DMS 273 (cell line): ENCODE data around the gene IKZF4.
A peak's percentile ranks its signal among the peaks of the same experiment; 100 is the strongest.
"Not testable (repeated sequence)": the region's sequence is repeated elsewhere in the genome, so short reads cannot be mapped to it uniquely, and the experiment has no call there.

Source experiments
- DNase-seq: peaks from one replicate; lab custom pipeline; 2025; ENCODE audit not compliant: unreplicated experiment; lab: John Stamatoyannopoulos, UW

IKZF4 gene

DNA sequence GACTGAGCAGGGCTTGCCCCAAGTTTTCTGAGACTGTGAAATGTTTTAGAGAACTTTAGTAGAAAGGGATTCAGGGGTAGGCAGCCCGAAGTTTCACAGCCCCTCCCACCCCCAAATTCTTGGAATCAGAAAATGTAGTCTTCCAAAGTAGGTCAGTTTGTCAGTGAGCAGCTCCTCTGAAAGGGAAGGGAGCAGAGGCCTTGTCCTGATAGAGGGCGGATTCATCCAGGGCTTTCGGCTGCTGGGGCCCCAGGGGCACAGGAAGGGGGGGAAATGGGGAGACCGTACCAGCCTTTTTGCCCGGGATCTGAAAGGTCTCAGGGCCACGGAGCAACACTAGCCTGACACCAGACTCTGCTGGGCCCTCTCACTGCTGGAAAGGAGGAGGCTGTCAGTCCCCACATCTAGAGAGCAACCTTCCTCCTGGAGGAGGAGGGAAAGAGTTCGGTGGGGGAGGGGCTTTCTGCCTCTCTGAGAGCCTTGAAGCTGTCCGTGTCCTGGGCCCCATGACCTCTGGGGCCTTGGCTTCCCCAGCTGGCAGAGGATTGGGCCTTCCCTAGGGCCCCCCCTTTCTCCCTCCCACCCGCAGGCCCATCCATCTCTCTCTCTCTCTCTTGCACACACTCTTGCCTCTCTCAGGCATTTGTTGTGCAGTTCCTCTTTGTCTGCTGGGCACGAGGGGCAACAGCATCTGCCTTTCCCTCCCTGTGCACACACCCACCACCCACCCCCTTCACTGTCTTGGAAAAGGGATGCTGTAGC is at the start of gene IKZF4:
IKZF4 (plus strand) TSS at position 621 of the 762 bp plus-strand sequence. CDS start 451 bp downstream, outside the sequence.
- no peak for DNase-seq

DNA sequence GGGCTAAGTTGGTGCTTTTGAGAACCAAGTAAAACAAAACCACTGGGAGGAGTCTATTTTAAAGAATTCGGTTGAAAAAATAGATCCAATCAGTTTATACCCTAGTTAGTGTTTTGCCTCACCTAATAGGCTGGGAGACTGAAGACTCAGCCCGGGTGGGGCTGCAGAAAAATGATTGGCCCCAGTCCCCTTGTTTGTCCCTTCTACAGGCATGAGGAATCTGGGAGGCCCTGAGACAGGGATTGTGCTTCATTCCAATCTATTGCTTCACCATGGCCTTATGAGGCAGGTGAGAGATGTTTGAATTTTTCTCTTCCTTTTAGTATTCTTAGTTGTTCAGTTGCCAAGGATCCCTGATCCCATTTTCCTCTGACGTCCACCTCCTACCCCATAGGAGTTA is 48.8 kb upstream of the IKZF4 start:
- peak; percentile 14 for DNase-seq

DNA sequence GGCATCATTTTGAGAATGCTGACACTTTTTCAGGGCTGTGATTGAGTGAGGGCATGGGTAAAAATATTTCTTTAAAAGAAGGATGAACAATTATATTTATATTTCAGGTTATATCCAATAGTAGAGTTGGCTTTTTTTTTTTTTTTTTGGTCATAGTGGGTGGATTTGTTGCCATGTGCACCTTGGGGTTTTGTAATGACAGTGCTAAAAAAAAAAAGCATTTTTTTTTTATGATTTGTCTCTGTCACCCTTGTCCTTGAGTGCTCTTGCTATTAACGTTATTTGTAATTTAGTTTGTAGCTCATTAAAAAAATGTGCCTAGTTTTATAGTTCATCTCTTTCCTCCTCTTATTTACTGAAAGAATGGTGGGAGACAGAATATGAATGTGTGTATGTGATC is 48.4 kb upstream of the IKZF4 start:
- DNase-seq, result no peak

DNA sequence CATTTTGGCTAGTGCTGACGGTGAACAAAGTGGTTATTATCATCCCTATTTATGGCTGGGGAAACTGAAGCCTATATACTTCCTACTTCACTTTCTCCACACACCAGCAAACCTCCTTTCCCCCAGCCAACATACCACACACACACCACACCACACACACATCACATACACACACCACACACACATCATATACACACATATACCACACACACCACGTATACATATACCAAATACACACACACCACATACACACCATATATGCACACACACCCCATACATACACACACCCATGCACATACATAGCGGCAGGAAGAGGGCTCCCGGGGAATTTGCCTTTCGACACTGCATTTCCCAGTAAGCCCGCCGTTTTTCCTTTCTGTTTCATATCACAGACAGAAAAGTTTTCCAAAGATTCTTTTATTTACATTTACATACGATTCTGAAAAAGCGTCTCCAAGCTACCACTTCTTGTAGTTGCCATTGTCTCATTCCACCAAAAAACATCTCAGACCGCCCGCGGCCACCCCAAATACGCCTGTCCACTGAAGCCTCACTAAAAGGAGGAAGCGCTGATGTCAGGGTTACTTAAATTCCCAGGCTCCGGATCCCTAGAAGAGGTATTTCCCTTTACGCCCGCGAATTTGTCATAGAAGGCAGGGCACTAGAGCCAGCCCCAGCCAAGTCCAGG is 47.8 kb upstream of the IKZF4 start:
- DNase-seq, result no peak

- DNase-seq, result peak; percentile 99
These were observed 47.1 kb upstream of the IKZF4 start, which contains the start of gene RAB5B for GRCh38 chr12:55973599-55974307. TSS of gene RAB5B (plus strand) at chr12:55974078. CDS start at chr12:55986961, 12,883 bp downstream.

- peak; percentile 49 for DNase-seq
These were observed 46.5 kb upstream of the IKZF4 start for GRCh38 chr12:55974308-55974730.

GRCh38 chr12:55978393-55978792 is 42.5 kb upstream of the IKZF4 start:
- DNase-seq, result no peak

DNA sequence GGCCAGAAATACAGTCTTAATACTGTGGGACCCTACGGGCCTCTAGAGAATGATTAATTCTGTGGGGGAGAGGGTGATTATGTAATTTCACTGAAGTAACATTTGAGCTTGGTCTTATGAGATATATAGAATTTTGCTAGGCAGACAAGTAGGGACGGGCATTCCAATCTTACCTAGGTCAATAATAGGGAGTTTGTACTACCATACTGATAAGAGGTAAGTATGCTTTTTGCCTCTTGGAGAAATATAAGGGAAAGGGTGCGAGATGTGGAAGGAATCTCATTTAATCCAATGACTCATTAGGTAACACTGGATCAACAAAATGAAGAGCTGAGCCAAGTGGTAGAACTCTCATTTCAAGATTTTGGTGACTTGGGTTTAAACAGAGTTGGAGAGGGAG is 41.8 kb upstream of the IKZF4 start:
- no peak for DNase-seq

GRCh38 chr12:55981882-55982281 is 39.0 kb upstream of the IKZF4 start:
- not testable (repeated sequence) for DNase-seq

DNA sequence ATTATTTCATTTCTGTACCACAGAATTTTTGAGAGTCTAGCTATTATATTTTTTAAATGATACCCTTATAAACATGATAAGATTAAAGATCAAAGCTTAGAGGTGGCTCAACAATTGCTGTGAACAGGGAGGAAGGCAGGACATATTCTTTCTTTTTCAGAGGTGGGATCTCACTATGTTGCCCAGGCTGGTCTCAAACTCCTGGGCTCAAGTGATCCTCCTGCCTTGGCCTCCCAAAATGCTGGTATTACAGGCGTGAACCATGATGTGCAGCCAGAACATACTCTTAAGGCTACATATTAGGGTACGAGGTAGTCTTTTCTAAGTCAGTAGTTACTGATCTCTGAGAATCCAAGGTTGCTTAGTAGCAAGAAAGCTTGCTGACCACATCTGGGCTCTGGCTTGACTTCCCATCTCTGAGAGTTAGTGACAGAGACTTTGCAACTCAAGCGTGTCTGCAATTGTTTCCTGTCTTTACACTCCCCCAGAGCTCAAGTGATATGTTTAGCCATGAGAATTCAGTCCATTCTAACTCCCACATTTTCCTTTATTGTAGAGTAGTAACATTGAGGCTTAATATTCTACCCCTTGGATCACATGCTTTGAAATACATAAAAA is 38.4 kb upstream of the IKZF4 start:
- DNase-seq, result no peak

DNA sequence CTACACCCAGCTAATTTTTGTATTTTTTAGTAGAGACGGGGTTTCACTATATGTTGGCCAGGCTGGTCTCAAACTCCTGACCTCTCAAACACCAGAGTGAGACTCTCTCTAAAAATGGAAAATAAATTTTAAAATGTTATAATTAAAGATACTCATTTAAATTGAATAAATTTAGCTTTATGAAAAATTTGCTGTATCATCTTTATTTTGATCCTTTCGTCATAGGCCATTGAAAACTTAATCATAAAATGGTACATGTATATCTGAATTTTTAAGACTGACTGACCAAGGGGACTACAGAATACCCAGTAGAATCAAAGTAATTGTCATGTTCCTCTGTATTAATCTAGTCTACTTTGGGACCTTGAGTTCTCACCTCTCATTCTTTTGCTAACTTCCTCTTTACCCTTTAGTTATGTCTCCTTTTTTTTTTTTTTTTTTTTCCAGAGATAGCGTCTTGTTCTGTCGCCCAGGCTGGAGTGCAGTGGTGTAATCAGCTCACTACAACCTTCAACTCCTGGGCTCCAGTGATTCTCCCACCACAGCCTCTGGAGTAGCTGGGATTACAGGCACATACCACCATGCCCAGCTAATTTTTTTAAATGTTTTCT is 37.5 kb upstream of the IKZF4 start:
- DNase-seq, result no peak

DNA sequence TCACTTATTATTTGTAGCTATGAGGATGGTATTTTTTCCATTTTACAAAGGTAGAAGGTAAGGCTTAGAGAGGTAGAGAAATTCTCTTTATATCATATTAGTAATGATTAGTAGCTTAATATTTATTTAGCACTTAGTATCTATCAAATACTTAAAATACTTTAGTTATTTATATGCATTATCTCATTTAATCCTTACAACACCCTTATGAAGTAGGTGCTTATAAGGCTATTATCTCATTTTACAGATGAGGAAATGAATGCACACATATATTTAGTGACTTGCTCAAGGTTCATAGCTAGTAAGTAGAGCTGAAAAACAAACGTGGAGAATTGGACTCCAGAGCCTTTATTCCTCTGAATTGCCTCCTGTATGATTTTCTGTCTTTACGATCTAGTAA is 36.0 kb upstream of the IKZF4 start:
- DNase-seq, result no peak

- DNase-seq, result no peak
These were observed 35.5 kb upstream of the IKZF4 start for GRCh38 chr12:55985341-55985740.

DNA sequence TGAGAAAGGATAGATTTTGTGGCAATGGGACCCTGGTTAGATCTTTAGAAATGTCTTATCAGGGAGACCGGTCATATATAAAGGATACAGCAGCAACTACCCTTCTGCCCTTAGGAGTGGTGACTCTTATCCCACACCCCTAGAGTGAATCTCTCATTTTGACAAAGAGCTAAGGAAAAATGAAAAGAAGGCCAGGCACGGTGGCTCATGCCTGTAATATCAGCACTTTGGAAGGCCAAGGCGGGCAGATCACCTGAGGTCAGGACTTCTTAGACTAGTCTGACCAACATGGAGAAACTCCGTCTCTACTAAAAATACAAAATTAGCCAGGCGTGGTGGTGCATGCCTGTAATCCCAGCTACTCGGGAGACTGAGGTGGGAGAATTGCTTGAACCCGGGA is 34.9 kb upstream of the IKZF4 start:
- DNase-seq, result not testable (repeated sequence)

DNA sequence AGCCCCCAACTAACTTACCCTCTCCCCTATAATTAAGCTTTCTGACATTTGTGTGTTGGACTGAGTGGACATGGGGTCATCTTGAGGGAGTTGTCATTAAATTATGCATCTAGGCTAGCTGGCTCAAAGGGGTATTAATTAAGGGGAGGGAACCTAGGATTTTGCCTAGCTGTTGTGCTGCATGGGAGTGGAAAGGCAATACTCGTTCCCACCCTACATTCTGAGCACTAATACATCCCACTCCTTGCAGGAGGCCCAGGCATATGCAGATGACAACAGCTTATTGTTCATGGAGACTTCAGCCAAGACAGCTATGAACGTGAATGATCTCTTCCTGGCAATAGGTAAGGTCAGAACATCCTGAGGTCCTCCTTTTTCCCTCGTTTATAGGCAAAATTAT is 29.7 kb upstream of the IKZF4 start:
- DNase-seq, result no peak

DNA sequence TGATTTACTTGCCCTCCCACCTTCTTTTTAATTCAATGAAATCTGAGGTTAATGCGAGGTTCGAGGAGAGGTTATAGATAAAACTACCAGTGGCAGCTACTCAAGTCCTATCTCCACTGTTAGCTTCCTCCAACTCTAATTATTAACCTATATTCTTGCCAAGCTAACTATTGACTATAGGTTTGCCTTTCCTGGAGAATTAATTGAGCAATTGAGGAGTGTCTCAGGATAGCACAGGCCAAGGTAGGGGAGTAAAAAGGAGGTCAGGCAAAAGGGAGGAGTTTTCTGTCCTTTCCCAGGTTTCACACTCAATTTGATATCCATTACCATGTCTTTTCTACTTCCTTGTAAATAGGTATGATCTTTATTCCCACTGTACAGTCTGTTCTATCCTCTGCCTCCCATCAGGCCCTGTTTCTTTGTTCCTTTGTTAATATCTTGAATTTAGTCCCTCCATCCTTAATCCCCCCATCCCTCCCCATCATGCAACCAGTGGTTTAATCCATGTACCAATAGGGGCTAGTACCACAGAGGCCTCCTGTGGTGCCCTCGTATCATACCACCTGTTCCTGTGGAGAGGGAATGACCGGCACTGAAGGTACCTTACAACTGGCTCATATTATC is 27.5 kb upstream of the IKZF4 start:
- no peak for DNase-seq

- DNase-seq, result no peak
These were observed 25.5 kb upstream of the IKZF4 start for GRCh38 chr12:55995366-55995765.

DNA sequence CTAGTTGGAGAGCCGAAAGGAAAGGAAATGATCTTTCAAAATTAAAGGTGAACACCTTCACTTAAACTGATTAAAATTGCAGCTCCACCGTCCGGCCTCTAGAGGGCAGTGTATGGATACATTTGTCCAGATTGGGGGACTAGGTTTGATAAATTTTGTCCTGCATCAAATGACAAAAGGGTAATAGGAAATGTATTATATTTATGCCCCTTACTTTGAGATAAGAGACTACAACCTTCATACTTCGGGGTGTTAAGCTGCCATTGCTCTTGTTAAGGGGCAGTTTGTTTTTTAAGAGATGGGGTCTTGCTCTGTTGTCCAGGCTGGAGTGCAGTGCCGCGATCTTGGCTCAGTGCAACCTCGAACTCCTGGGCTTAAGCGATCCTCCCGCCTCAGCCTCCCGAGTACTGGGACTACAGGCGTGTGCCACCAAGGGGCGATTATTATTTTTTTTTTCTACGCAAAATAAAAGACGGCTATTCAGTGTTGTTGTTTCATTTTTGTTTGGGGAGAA is 24.6 kb upstream of the IKZF4 start:
- DNase-seq, result peak; percentile 75

- peak; percentile 91 for DNase-seq
These were observed 23.9 kb upstream of the IKZF4 start, which contains the start of gene SUOX for GRCh38 chr12:55996715-55997534. TSS of gene SUOX (plus strand) at chr12:55997276. CDS start at chr12:56002222, 4,946 bp downstream.
